ENCODE data around the gene LMCD1.

The LMCD1 gene

GRCh38 chr3:8517487-8517886, 15.9 kb downstream of the LMCD1 start:
- TF ChIP-seq SPI1 (IDR thresholded peaks at IDR 0.05; ENCODE audit: borderline replicate concordance, low read depth) (no peak), REST (IDR thresholded peaks at IDR 0.05; ENCODE audit: insufficient replicate concordance, low read depth) (no peak), GABPA (IDR thresholded peaks at IDR 0.05; ENCODE audit: low read depth) (no peak), CTCF (IDR thresholded peaks at IDR 0.05; ENCODE audit: insufficient read depth, low read length) (no peak), POLR2AphosphoS5 (IDR thresholded peaks at IDR 0.05; ENCODE audit: low read depth) (no peak)
- no peak overlapping the region for H3K4me3 ChIP-seq (replicated peaks; ENCODE audit: insufficient read depth, low read length)
- no peaks in the 10 kb centered on the region for H3K27me3 ChIP-seq (ENCODE audit: insufficient read depth, poor library complexity, severe bottlenecking)
- DNase-seq (ENCODE audit: low read depth in 1 of 2, low spot score in 1 of 2), result no peak
- H3K27ac ChIP-seq (replicated peaks), result no peak overlapping the region

GRCh38 chr3:8518138-8518537, 16.5 kb downstream of the LMCD1 start:
- H3K4me3 ChIP-seq (replicated peaks; ENCODE audit: insufficient read depth, low read length), result no peak overlapping the region
- no peak overlapping the region for H3K27ac ChIP-seq (replicated peaks)
- H3K27me3 ChIP-seq (ENCODE audit: insufficient read depth, poor library complexity, severe bottlenecking), result no peaks in the 10 kb centered on the region
- TF ChIP-seq SPI1 (IDR thresholded peaks at IDR 0.05; ENCODE audit: borderline replicate concordance, low read depth) (no peak), GABPA (IDR thresholded peaks at IDR 0.05; ENCODE audit: low read depth) (no peak), REST (IDR thresholded peaks at IDR 0.05; ENCODE audit: insufficient replicate concordance, low read depth) (no peak), POLR2AphosphoS5 (IDR thresholded peaks at IDR 0.05; ENCODE audit: low read depth) (no peak), CTCF (IDR thresholded peaks at IDR 0.05; ENCODE audit: insufficient read depth, low read length) (no peak)
- DNase-seq (ENCODE audit: low read depth in 1 of 2, low spot score in 1 of 2), result no peak

- Histone ChIP-seq H3K27me3 (ENCODE audit: insufficient read depth, poor library complexity, severe bottlenecking) (no peaks in the 10 kb centered on the region), H3K27ac (replicated peaks) (no peak overlapping the region), H3K4me3 (replicated peaks; ENCODE audit: insufficient read depth, low read length) (no peak overlapping the region)
- no peak for DNase-seq (ENCODE audit: low read depth in 1 of 2, low spot score in 1 of 2)
- TF ChIP-seq GABPA (IDR thresholded peaks at IDR 0.05; ENCODE audit: low read depth) (no peak), SPI1 (IDR thresholded peaks at IDR 0.05; ENCODE audit: borderline replicate concordance, low read depth) (no peak), REST (IDR thresholded peaks at IDR 0.05; ENCODE audit: insufficient replicate concordance, low read depth) (no peak), CTCF (IDR thresholded peaks at IDR 0.05; ENCODE audit: insufficient read depth, low read length) (no peak), POLR2AphosphoS5 (IDR thresholded peaks at IDR 0.05; ENCODE audit: low read depth) (no peak)
Measured at GRCh38 chr3:8519156-8519555, 17.5 kb downstream of the LMCD1 start.
